Upper lobe of left lung (tissue), 6 donors: Measurements from ENCODE around the gene NFATC2. TPM values are rescaled to one million over a fixed set of nuclear protein-coding genes. Genes with fewer than 3 reads are reported as not detected.

ENCODE experiments used
- ATAC-seq, 2 donors: fragments of 200-7000 bp; cut with Tn5 transposase; one replicate each; pipeline ENCODE4 v1.9.1; 2022; ENCODE audit warnings: mild to moderate bottlenecking in 2 of 2, moderate library complexity in 2 of 2; ENCODE audit not compliant: low FRiP score in 2 of 2
- DNase-seq, 2 donors: peaks; one replicate each; pipeline ENCODE4 v3.0.0-alpha.2; 2019 to 2020
- H3K27ac ChIP-seq, 4 donors: fragments of 200-600 bp; sonication (generic); one replicate each; pipeline ENCODE4 v1.5.1; 2016 to 2019
- H3K27me3 ChIP-seq, 4 donors: fragments of 200-600 bp; sonication (generic); one replicate each; pipeline ENCODE4 v1.5.1; 2017 to 2019
- H3K36me3 ChIP-seq, 4 donors: fragments of 200-600 bp; sonication (generic); one replicate each; pipeline ENCODE4 v1.5.1; 2016 to 2019
- H3K4me1 ChIP-seq, 4 donors: fragments of 200-600 bp; sonication (generic); one replicate each; pipeline ENCODE4 v1.5.1; 2018 to 2019
- H3K4me3 ChIP-seq, 4 donors: fragments of 200-600 bp; sonication (generic); one replicate each; pipeline ENCODE4 v1.5.1; 2017 to 2019; ENCODE audit warnings: mild to moderate bottlenecking in 2 of 4, moderate library complexity in 1 of 4
- H3K9me3 ChIP-seq, 4 donors: fragments of 200-600 bp; sonication (generic); one replicate each; pipeline ENCODE4 v1.5.1; 2018 to 2019
- EP300 ChIP-seq, 4 donors: sonication (generic); formaldehyde crosslinking; IDR thresholded peaks; one replicate each; pipeline ENCODE4 v1.5.1; 2017; ENCODE audit warnings: antibody characterized with exemption in 4 of 4, control low read depth in 2 of 4
- POLR2A ChIP-seq, 4 donors: fragments of 450-650 bp; IDR thresholded peaks; one replicate each; pipeline ENCODE4 v1.5.1; 2016 to 2017; ENCODE audit warnings: antibody characterized with exemption in 4 of 4, mild to moderate bottlenecking in 2 of 4
- POLR2AphosphoS5 ChIP-seq, 2 donors: sonication (generic); formaldehyde crosslinking; IDR thresholded peaks; one replicate each; pipeline ENCODE4 v1.5.1; 2017; ENCODE audit warnings: antibody characterized with exemption in 2 of 2
- WGBS, 2 donors: methylation state at CpG; one replicate each; pipeline ENCODE4 v1.1.5; 2017 to 2018; 5-methylcytosine and 5-hydroxymethylcytosine counted together
- total RNA-seq, 6 donors: library from RNA; depleted of rRNA in 4 of 6; stranded (reverse); fragments of >200 nt in 4 of 6; gene quantifications; one replicate each; pipeline versions ENCODE4 v1.1.0 to v1.2.1, GENCODE V29; 2016 to 2021
- TF ChIP-seq, protein P1 (sequence below), 6 experiments: fragments of 450-650 bp in 4 of 6; fragments of 200-600 bp in 2 of 6; sonication (generic) in 2 of 6; IDR thresholded peaks; one replicate each; pipeline ENCODE4 v1.5.1; 2016 to 2019; ENCODE audit warnings: antibody characterized with exemption in 6 of 6
- donor health status: DM: no; HTN: no; CAD: no; lungs with moderate emphysema.
- donor health status: DM: no; HTN: yes; CAD: no; lungs with severe emphysema.

NFATC2 gene
- total RNA-seq, 6 donors from 2014 or later, result 5.1 to 28.1 (median 7.6) TPM

DNA sequence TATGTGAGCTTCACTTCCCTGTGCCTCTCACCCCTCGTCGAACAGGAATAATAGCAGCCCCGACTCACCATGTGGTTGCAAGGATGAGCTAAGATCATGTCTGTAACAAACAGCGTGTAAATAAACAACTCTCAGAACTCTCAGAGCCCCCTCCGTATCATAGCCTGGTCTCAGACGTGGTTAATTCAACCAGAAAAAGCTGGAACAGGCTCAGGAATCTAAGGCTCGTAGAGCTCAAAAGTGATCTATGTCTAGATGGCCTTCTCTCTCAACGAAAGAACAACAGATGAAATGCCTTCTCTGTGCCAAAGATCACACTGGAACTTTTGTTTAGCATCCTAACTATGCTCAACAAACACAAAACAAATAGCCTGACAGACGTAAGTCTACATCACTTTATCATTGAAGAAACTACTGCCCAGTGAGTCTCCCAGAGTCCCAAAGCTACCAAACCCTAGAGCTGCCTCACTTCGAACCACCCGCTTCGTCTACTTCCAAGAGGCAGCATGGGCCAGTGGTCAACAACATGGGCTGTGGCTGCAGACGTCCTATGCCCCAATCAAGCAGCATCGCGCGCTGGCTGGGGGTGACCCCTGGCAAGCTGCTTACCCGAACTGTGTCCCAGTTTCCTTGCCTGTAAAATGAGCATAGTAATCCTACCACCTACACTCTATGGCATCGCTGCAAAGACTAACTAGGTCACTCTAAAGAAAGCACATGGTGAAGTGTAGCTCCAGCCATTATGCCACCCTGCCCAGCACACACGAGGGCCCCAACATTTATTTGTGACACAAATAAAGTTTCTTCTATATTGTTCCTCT, 35.1 kb downstream of the NFATC2 start:
- no peak for ATAC-seq
- Histone ChIP-seq H3K27ac (no peak overlapping the region), H3K4me3 (no peak overlapping the region), H3K27me3 (no peaks in the 10 kb centered on the region), H3K36me3 (no peaks in the 10 kb centered on the region), H3K9me3 (no peaks in the 10 kb centered on the region), H3K4me1 (no peaks in the 10 kb centered on the region)
- TF ChIP-seq EP300 (IDR thresholded peaks at IDR 0.05) (no peak), POLR2A (IDR thresholded peaks at IDR 0.05) (no peak), POLR2AphosphoS5 (IDR thresholded peaks at IDR 0.05) (no peak)
- TF ChIP-seq, protein P1, sequence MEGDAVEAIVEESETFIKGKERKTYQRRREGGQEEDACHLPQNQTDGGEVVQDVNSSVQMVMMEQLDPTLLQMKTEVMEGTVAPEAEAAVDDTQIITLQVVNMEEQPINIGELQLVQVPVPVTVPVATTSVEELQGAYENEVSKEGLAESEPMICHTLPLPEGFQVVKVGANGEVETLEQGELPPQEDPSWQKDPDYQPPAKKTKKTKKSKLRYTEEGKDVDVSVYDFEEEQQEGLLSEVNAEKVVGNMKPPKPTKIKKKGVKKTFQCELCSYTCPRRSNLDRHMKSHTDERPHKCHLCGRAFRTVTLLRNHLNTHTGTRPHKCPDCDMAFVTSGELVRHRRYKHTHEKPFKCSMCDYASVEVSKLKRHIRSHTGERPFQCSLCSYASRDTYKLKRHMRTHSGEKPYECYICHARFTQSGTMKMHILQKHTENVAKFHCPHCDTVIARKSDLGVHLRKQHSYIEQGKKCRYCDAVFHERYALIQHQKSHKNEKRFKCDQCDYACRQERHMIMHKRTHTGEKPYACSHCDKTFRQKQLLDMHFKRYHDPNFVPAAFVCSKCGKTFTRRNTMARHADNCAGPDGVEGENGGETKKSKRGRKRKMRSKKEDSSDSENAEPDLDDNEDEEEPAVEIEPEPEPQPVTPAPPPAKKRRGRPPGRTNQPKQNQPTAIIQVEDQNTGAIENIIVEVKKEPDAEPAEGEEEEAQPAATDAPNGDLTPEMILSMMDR (IDR thresholded peaks at IDR 0.05), result no peak
- 86 to 90% methylated on average over 19 of the region's 19 CpGs for WGBS, 2 donors
- peak in 1 of 2 donors; percentile 61 for DNase-seq

DNA sequence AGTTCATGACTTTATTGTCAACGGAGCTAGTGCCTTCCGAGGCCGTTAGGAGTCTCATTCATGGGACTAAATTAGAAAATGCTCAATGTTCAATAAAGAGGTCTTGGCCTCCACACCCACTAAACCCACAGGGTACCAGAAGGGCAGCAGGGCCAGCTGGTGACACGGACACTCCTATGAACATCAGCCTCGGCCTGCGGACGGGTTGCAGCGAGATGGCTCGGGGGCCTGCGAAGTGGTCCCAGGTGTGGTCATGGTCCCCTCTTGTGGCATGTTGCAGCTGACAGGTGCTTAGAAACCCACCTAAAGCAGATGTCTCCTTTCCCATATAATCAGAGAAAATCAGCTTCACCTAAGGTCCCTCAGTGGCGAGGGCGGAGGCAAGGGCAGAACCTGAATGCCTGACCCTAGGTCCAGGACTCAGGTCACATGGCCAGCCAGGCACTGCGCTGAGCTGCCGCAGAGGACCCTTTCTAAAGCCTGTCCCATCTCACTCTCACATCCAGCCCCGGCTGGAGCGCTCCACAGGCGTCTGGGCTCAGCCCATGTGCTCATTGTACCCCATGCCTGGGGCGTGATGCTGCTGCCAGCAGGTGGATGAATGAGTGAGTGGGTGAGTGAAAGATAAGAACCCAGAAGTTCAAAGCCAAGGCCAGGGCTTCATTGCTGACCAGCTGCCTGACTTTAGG, 35.8 kb downstream of the NFATC2 start:
- no peak overlapping the region for H3K27ac ChIP-seq
- H3K4me1 ChIP-seq, result no peaks in the 10 kb centered on the region
- H3K4me3 ChIP-seq, result no peak overlapping the region
- ATAC-seq, result no peak
- no peaks in the 10 kb centered on the region for H3K36me3 ChIP-seq
- WGBS, 2 donors, result 92 to 96% methylated on average over 14 to 18 of the region's 18 CpGs
- TF ChIP-seq POLR2A (IDR thresholded peaks at IDR 0.05), result no peak
- TF ChIP-seq POLR2AphosphoS5 (IDR thresholded peaks at IDR 0.05), result no peak
- no peak for TF ChIP-seq EP300 (IDR thresholded peaks at IDR 0.05)
- TF ChIP-seq, protein P1 (IDR thresholded peaks at IDR 0.05), result no peak
- peak in 1 of 2 donors; percentile 53 for DNase-seq
- no peaks in the 10 kb centered on the region for H3K27me3 ChIP-seq
- no peaks in the 10 kb centered on the region for H3K9me3 ChIP-seq

DNA sequence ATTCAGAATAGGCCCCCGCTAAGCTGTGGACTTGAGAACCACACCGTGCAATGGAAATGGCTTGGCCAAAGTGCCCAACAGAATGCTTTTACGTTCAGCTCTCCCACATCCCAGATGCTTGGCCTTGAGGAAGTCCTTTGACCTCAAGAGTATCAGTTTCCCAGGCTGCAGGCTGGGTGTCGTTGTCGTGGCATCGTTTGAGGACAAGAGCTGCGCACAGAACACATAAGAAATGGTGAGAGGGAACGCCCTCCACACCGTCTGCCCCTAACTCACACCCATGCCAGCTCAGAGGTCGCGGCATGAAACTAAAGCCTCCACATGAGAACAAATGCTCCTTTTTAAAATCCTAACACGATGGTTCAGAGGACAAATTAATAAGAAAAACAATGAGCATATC, 37.0 kb downstream of the NFATC2 start:
- DNase-seq (no peak), ATAC-seq (no peak)
- no peak overlapping the region for H3K27ac ChIP-seq
- no peaks in the 10 kb centered on the region for H3K27me3 ChIP-seq
- H3K36me3 ChIP-seq, result no peaks in the 10 kb centered on the region
- TF ChIP-seq EP300 (IDR thresholded peaks at IDR 0.05), result no peak
- no peak for TF ChIP-seq POLR2AphosphoS5 (IDR thresholded peaks at IDR 0.05)
- TF ChIP-seq, protein P1 (IDR thresholded peaks at IDR 0.05), result no peak
- no peak for TF ChIP-seq POLR2A (IDR thresholded peaks at IDR 0.05)
- H3K4me3 ChIP-seq, result no peak overlapping the region
- H3K9me3 ChIP-seq, result no peaks in the 10 kb centered on the region
- WGBS, 2 donors, result 85 to 86% methylated on average over 12 of the region's 12 CpGs
- no peaks in the 10 kb centered on the region for H3K4me1 ChIP-seq

DNA sequence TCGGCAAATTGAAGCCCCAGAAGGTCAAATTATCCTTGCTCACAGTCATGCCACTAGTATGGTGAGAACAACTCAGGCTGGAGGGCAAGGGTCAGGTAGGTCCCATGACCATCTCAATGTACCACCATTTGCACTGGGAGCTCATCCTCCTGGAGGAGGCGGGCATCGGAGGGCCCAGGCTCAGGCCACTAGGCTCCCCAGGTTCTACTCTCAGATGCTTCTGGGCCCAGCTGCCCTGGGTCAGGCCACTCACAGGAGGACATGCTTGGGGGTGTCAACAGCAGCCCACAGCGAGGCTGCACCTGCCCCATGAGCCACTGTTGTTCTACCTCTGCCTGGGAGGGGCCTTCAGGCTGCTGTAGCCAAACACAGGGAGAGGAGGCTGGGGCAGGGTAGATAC, 39.1 kb downstream of the NFATC2 start:
- TF ChIP-seq EP300 (IDR thresholded peaks at IDR 0.05) (no peak), POLR2AphosphoS5 (IDR thresholded peaks at IDR 0.05) (no peak), POLR2A (IDR thresholded peaks at IDR 0.05) (no peak)
- TF ChIP-seq, protein P1 (IDR thresholded peaks at IDR 0.05), result no peak
- Histone ChIP-seq H3K4me3 (no peak overlapping the region), H3K4me1 (peaks cover 0 to 3% (median 2%) of the 10 kb centered on the region in 4 donors), H3K27me3 (no peaks in the 10 kb centered on the region), H3K9me3 (no peaks in the 10 kb centered on the region), H3K36me3 (no peaks in the 10 kb centered on the region), H3K27ac (no peak overlapping the region)
- DNase-seq (no peak), ATAC-seq (no peak)
- WGBS, 2 donors, result 95 to 100% methylated on average over 3 to 4 of the region's 4 CpGs
